HCT116 (cell line): ENCODE measurements around the gene GAL3ST2. TPM values are rescaled to one million over a fixed set of nuclear protein-coding genes. Genes with fewer than 3 reads are reported as not detected.

ENCODE experiments used
- ATAC-seq: fragments of 200-7000 bp; cut with Tn5 transposase; 2 replicates; pipeline ENCODE4 v1.9.1; 2020; ENCODE audit warnings: mild to moderate bottlenecking, moderate library complexity
- BruUV-seq: library from RNA; stranded (reverse); fragments of 400-500 nt; replicated peaks from 2 replicates; lab custom pipeline; 2021; lab: Mats Ljungman, UMichigan
- CTCF ChIA-PET: fragments of 300-600 bp; sonication (Branson Sonifier 250); formaldehyde crosslinking; loops from one replicate; lab custom pipeline; 2021; ENCODE audit warnings: antibody characterized with exemption; lab: Charles Lee
- POLR2A ChIA-PET: fragments of 300-600, 350-600 bp; sonication (Branson Sonifier 250); formaldehyde crosslinking; loops from one replicate; lab custom pipeline; 2021; ENCODE audit warnings: antibody characterized with exemption; lab: Charles Lee
- RAD21 ChIA-PET, 2 experiments: fragments of 300-600 bp; sonication (Branson Sonifier 250); formaldehyde crosslinking; loops; one replicate each; lab custom pipeline; 2023; ENCODE audit warnings: low total read pairs in 2 of 2; ENCODE audit not compliant: uncharacterized antibody in 2 of 2, unreplicated experiment in 2 of 2, low non-redundant PET in 1 of 2; lab: Charles Lee
- DNase-seq: peaks from one replicate; pipeline ENCODE4 v3.0.0-alpha.2; 2010; ENCODE audit warnings: low read depth, low spot score
- H2AFZ ChIP-seq: fragments of 200-600 bp; shearing (Covaris generic), sonication (generic); 2 replicates; pipeline ENCODE4 v1.6.1; 2017; ENCODE audit warnings: low read depth, mixed run types, mixed read lengths, antibody characterized with exemption, low read length; ENCODE audit not compliant: poor library complexity, severe bottlenecking
- H3K27ac ChIP-seq: 2 replicates; pipeline ENCODE4 v1.5.1; 2012; ENCODE audit warnings: low read depth, low read length
- H3K27me3 ChIP-seq: fragments of 200-600 bp; sonication (generic); 2 replicates; pipeline ENCODE4 v1.6.1; 2016; ENCODE audit warnings: mixed run types, low read length, mixed read lengths; ENCODE audit not compliant: insufficient read depth
- H3K36me3 ChIP-seq, 2 experiments: fragments of 200-500 bp in 1 of 2; fragments of 200-600 bp in 1 of 2; sonication (Bioruptor generic) in 1 of 2; sonication (generic) in 1 of 2; 2 replicates each; pipeline versions ENCODE4 v1.5.1 to v1.6.1; 2014 to 2016; ENCODE audit warnings: low read length in 2 of 2, inconsistent platforms in 1 of 2, mixed read lengths in 1 of 2, mixed run types in 1 of 2; ENCODE audit not compliant: insufficient read depth in 2 of 2, control insufficient read depth in 1 of 2
- H3K4me1 ChIP-seq, 2 experiments: fragments of 200-600 bp in 1 of 2; sonication (generic) in 1 of 2; 2 replicates each; pipeline versions ENCODE4 v1.5.1 to v1.6.1; 2012 to 2017; ENCODE audit warnings: low read length in 2 of 2, inconsistent platforms in 1 of 2, mild to moderate bottlenecking in 1 of 2, mixed read lengths in 1 of 2, mixed run types in 1 of 2, moderate library complexity in 1 of 2; ENCODE audit not compliant: insufficient read depth in 2 of 2, control insufficient read depth in 1 of 2
- H3K4me2 ChIP-seq: fragments of 200-600 bp; sonication (generic); 2 replicates; pipeline ENCODE4 v1.6.1; 2017; ENCODE audit warnings: mixed run types, low read length, mixed read lengths
- H3K4me3 ChIP-seq, 2 experiments: fragments of 200-600 bp in 1 of 2; sonication (generic) in 1 of 2; replicated peaks in 1 of 2; 2 replicates each; pipeline ENCODE4 v1.5.1; 2011 to 2016; ENCODE audit warnings: low read length in 2 of 2, control low read depth in 1 of 2, low read depth in 1 of 2, mild to moderate bottlenecking in 1 of 2, mixed read lengths in 1 of 2, mixed run types in 1 of 2
- H3K79me2 ChIP-seq: fragments of 200-600 bp; sonication (generic); 2 replicates; pipeline ENCODE4 v1.6.1; 2017; ENCODE audit warnings: mild to moderate bottlenecking, mixed run types, low read length, moderate library complexity, mixed read lengths; ENCODE audit not compliant: insufficient read depth
- H3K9ac ChIP-seq: fragments of 200-600 bp; sonication (generic); 2 replicates; pipeline ENCODE4 v1.6.1; 2016; ENCODE audit warnings: low read length, mixed read lengths
- H3K9me2 ChIP-seq: fragments of 200-600 bp; sonication (generic), shearing (Covaris generic); 2 replicates; pipeline ENCODE4 v1.6.1; 2017; ENCODE audit warnings: mixed run types, mild to moderate bottlenecking, moderate library complexity; ENCODE audit not compliant: insufficient read depth
- H3K9me3 ChIP-seq, 2 experiments: fragments of 200-500 bp in 1 of 2; fragments of 200-600 bp in 1 of 2; sonication (Bioruptor generic) in 1 of 2; sonication (generic) in 1 of 2; 2 replicates each; pipeline ENCODE4 v1.6.1; 2014 to 2017; ENCODE audit warnings: low read length in 2 of 2, mixed read lengths in 2 of 2, inconsistent platforms in 1 of 2, low read depth in 1 of 2, mild to moderate bottlenecking in 1 of 2, mixed run types in 1 of 2, moderate library complexity in 1 of 2; ENCODE audit not compliant: control insufficient read depth in 1 of 2, insufficient read depth in 1 of 2
- H4K20me1 ChIP-seq: fragments of 200-600 bp; sonication (generic), shearing (Covaris generic); 2 replicates; pipeline ENCODE4 v1.6.1; 2017; ENCODE audit warnings: mixed run types, mild to moderate bottlenecking, moderate library complexity; ENCODE audit not compliant: insufficient read depth
- CTCF ChIP-seq, 3 experiments: fragments of 200-600 bp in 1 of 3; sonication (generic) in 1 of 3; IDR thresholded peaks in 2 of 3; conservative IDR thresholded peaks in 1 of 3; 2 replicates each; pipeline ENCODE4 v1.5.1; 2012 to 2017; ENCODE audit warnings: low read depth in 2 of 3, low read length in 2 of 3, antibody characterized with exemption in 1 of 3, borderline replicate concordance in 1 of 3, control low read depth in 1 of 3, mild to moderate bottlenecking in 1 of 3, mixed read lengths in 1 of 3, mixed run types in 1 of 3, moderate library complexity in 1 of 3; ENCODE audit not compliant: insufficient read depth in 1 of 3
- EGR1 ChIP-seq: IDR thresholded peaks from 2 replicates; pipeline ENCODE4 v1.6.1; 2012; ENCODE audit warnings: low read depth
- ELF1 ChIP-seq: IDR thresholded peaks from 2 replicates; pipeline ENCODE4 v1.6.1; 2012; ENCODE audit warnings: low read depth, borderline replicate concordance
- EZH2phosphoT487 ChIP-seq: fragments of 200-600 bp; IDR thresholded peaks from 2 replicates; pipeline ENCODE4 v1.6.1; 2018; ENCODE audit warnings: antibody characterized with exemption, borderline replicate concordance
- FOSL1 ChIP-seq: IDR thresholded peaks from 2 replicates; pipeline ENCODE4 v1.6.1; 2012; ENCODE audit warnings: low read depth
- JUND ChIP-seq: IDR thresholded peaks from 2 replicates; pipeline ENCODE4 v1.6.1; 2012
- MAX ChIP-seq: IDR thresholded peaks from 2 replicates; pipeline ENCODE4 v1.6.1; 2012
- POLR2A ChIP-seq: IDR thresholded peaks from 2 replicates; pipeline ENCODE4 v1.7.0; 2011; ENCODE audit warnings: borderline replicate concordance; ENCODE audit not compliant: insufficient read depth, insufficient read length; ENCODE audit errors: extremely low read depth
- POLR2AphosphoS5 ChIP-seq: IDR thresholded peaks from 2 replicates; pipeline ENCODE4 v1.6.1; 2011; ENCODE audit warnings: mild to moderate bottlenecking, low read depth, low read length, moderate library complexity
- RAD21 ChIP-seq: IDR thresholded peaks from 2 replicates; pipeline ENCODE4 v1.6.1; 2012; ENCODE audit warnings: low read depth, mild to moderate bottlenecking
- REST ChIP-seq: IDR thresholded peaks from 2 replicates; pipeline ENCODE4 v1.6.1; 2012; ENCODE audit warnings: low read depth
- SIN3A ChIP-seq: IDR thresholded peaks from 2 replicates; pipeline ENCODE4 v1.6.1; 2012; ENCODE audit warnings: low read depth
- SP1 ChIP-seq: IDR thresholded peaks from 2 replicates; pipeline ENCODE4 v1.6.1; 2012; ENCODE audit warnings: low read depth
- TCF7L2 ChIP-seq: IDR thresholded peaks from 2 replicates; pipeline ENCODE4 v1.7.0; 2011; ENCODE audit warnings: borderline replicate concordance, inconsistent platforms; ENCODE audit not compliant: insufficient read depth, insufficient read length; ENCODE audit errors: extremely low read depth
- YY1 ChIP-seq: IDR thresholded peaks from 2 replicates; pipeline ENCODE4 v1.6.1; 2011; ENCODE audit warnings: low read length, low read depth, moderate library complexity, mild to moderate bottlenecking; ENCODE audit not compliant: insufficient replicate concordance; ENCODE audit errors: extremely low read depth
- ZBTB33 ChIP-seq: IDR thresholded peaks from 2 replicates; pipeline ENCODE4 v1.6.1; 2011; ENCODE audit warnings: mild to moderate bottlenecking, low read length, moderate library complexity; ENCODE audit not compliant: insufficient replicate concordance; ENCODE audit errors: extremely low read depth
- ZNF274 ChIP-seq: fragments of 200-500 bp; sonication (Bioruptor generic); IDR thresholded peaks from 2 replicates; pipeline ENCODE4 v1.6.1; 2014; ENCODE audit warnings: mild to moderate bottlenecking, low read depth, low read length, inconsistent platforms
- intact Hi-C: fragments of 100-400 bp; cut with micrococcal nuclease; formaldehyde crosslinking; loops from 2 replicates; pipeline ENCODE4 v1.10.0; 2022
- total RNA-seq: library from RNA; stranded (reverse); gene quantifications from one replicate; pipeline ENCODE4 v1.2.1, GENCODE V29; 2021; ENCODE audit not compliant: unreplicated experiment
- TF ChIP-seq, protein P1 (sequence below): IDR thresholded peaks from 2 replicates; pipeline ENCODE4 v1.6.1; 2012

Gene GAL3ST2
- total RNA-seq, 1 experiment from 2014 or later: 0.44 TPM

- Histone ChIP-seq H3K4me1 (peaks cover 13 to 25% of the 10 kb centered on the region in 2 experiments; a peak in 2 of 4 replicates), H3K9me2 (no peaks in the 10 kb centered on the region), H3K36me3 (no peaks in the 10 kb centered on the region), H3K27ac (no peak overlapping the region; the same call in 1 of the 2 replicates), H3K79me2 (no peaks in the 10 kb centered on the region; the same call in 1 of the 2 replicates), H3K9ac (no peak overlapping the region), H2AFZ (no peak overlapping the region), H3K4me2 (no peak overlapping the region), H3K4me3 (no peak overlapping the region), H3K9me3 (peaks cover 0 to 2% of the 10 kb centered on the region in 2 experiments; a peak in 1 of 4 replicates), H4K20me1 (no peaks in the 10 kb centered on the region), H3K27me3 (no peaks in the 10 kb centered on the region)
- intact Hi-C loops: no loop called here
- ChIA-PET POLR2A (no interaction called here), CTCF (no interaction called here), RAD21 (no interaction called here)
- DNase-seq (no peak), ATAC-seq (no peak)
- BruUV-seq: no TSS peak
- TF ChIP-seq ELF1 (no peak), YY1 (no peak), CTCF (IDR thresholded peaks at IDR 0.05 in 2 of 3, conservative IDR thresholded peaks at IDR 0.05 in 1 of 3; ENCODE audit: borderline replicate concordance in 1 of 3, insufficient read depth in 1 of 3, low read depth in 2 of 3, low read length in 2 of 3) (no peak), RAD21 (no peak), POLR2A (no peak), TCF7L2 (no peak), ZNF274 (no peak), JUND (no peak), FOSL1 (no peak), REST (no peak), ZBTB33 (no peak), SP1 (no peak), EGR1 (no peak), MAX (no peak), EZH2phosphoT487 (no peak), SIN3A (no peak), POLR2AphosphoS5 (no peak)
- TF ChIP-seq, protein P1, sequence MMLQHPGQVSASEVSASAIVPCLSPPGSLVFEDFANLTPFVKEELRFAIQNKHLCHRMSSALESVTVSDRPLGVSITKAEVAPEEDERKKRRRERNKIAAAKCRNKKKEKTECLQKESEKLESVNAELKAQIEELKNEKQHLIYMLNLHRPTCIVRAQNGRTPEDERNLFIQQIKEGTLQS: no peak
Measured at GRCh38 chr2:241738040-241738686, 38.5 kb upstream of the GAL3ST2 start.
